Suprapubic skin (tissue), 4 donors: Measurements from ENCODE around the gene TRAIP. TPM values are rescaled to one million over a fixed set of nuclear protein-coding genes. Genes with fewer than 3 reads are reported as not detected.

ENCODE experiments used
- DNase-seq, 2 donors: peaks; one replicate each; pipeline ENCODE4 v3.0.0-alpha.2; 2019; ENCODE audit warnings: low spot score in 2 of 2
- H3K27ac ChIP-seq: fragments of 200-600 bp; sonication (generic); one replicate; pipeline ENCODE4 v1.5.1; 2019
- H3K27me3 ChIP-seq: fragments of 200-600 bp; sonication (generic); one replicate; pipeline ENCODE4 v1.5.1; 2019
- H3K36me3 ChIP-seq: fragments of 200-600 bp; sonication (generic); one replicate; pipeline ENCODE4 v1.5.1; 2019
- H3K4me1 ChIP-seq: fragments of 200-600 bp; sonication (generic); one replicate; pipeline ENCODE4 v1.5.1; 2019
- H3K4me3 ChIP-seq: fragments of 200-600 bp; sonication (generic); one replicate; pipeline ENCODE4 v1.5.1; 2019; ENCODE audit warnings: mild to moderate bottlenecking
- H3K9me3 ChIP-seq: fragments of 200-600 bp; sonication (generic); one replicate; pipeline ENCODE4 v1.5.1; 2019
- EP300 ChIP-seq: sonication (generic); formaldehyde crosslinking; IDR thresholded peaks from one replicate; pipeline ENCODE4 v1.6.1; 2017; ENCODE audit warnings: antibody characterized with exemption
- POLR2A ChIP-seq, 2 donors: fragments of 450-650 bp; IDR thresholded peaks; one replicate each; pipeline ENCODE4 v1.6.1; 2017; ENCODE audit warnings: antibody characterized with exemption in 2 of 2, mild to moderate bottlenecking in 2 of 2, moderate library complexity in 2 of 2
- POLR2AphosphoS5 ChIP-seq, 3 donors: sonication (generic); formaldehyde crosslinking; IDR thresholded peaks; one replicate each; pipeline ENCODE4 v1.6.1; 2017; ENCODE audit warnings: antibody characterized with exemption in 3 of 3
- WGBS: methylation state at CpG from one replicate; pipeline ENCODE4 v1.1.5; 2018; 5-methylcytosine and 5-hydroxymethylcytosine counted together
- total RNA-seq, 4 donors: library from RNA; depleted of rRNA; stranded (reverse); fragments of >200 nt; gene quantifications; one replicate each; pipeline ENCODE4 v1.1.0, GENCODE V29; 2016
- TF ChIP-seq, protein P1 (sequence below), 2 donors: fragments of 200-600 bp in 1 of 2; fragments of 450-650 bp in 1 of 2; sonication (generic) in 1 of 2; IDR thresholded peaks; one replicate each; pipeline ENCODE4 v1.5.1; 2016 to 2019; ENCODE audit warnings: antibody characterized with exemption in 2 of 2, mild to moderate bottlenecking in 1 of 2, moderate library complexity in 1 of 2

The TRAIP gene
- total RNA-seq, 4 donors from 2014 or later: 3.4 to 8.4 (median 4.7) TPM

DNA sequence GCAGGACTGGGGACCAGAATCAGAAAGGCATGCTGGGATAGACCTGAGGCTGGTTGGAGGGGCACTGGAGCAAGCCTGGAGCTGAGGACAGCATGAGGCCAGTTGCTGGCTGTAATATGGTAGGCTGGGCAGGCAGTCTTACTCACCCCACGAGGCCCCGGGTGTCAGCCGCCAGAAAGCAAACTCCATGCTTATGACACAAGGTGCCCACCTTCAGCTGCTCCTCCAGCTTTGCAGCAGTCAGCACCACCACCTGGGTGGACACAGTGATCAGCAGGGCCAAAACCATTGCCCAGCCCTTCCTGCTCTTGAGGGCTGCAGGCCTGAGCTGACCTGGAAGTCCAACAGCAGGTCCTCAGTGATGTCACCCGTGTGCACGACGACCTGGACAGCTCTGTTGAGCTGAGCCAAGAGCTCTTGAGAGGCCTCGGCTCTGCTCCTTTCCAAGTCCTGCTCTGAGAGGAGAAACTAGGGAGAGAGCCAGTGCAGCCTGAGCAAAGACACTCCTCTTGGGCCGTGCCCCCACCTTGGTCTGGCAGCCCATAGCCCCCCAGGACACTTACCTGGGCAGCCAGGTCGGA, 43.4 kb downstream of the TRAIP start:
- H3K9me3 ChIP-seq: no peaks in the 10 kb centered on the region
- H3K36me3 ChIP-seq: peaks cover 32% of the 10 kb centered on the region
- DNase-seq: no peak
- TF ChIP-seq, protein P1, sequence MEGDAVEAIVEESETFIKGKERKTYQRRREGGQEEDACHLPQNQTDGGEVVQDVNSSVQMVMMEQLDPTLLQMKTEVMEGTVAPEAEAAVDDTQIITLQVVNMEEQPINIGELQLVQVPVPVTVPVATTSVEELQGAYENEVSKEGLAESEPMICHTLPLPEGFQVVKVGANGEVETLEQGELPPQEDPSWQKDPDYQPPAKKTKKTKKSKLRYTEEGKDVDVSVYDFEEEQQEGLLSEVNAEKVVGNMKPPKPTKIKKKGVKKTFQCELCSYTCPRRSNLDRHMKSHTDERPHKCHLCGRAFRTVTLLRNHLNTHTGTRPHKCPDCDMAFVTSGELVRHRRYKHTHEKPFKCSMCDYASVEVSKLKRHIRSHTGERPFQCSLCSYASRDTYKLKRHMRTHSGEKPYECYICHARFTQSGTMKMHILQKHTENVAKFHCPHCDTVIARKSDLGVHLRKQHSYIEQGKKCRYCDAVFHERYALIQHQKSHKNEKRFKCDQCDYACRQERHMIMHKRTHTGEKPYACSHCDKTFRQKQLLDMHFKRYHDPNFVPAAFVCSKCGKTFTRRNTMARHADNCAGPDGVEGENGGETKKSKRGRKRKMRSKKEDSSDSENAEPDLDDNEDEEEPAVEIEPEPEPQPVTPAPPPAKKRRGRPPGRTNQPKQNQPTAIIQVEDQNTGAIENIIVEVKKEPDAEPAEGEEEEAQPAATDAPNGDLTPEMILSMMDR (IDR thresholded peaks at IDR 0.05): no peak
- TF ChIP-seq EP300 (no peak), POLR2A (IDR thresholded peaks at IDR 0.05) (no peak), POLR2AphosphoS5 (IDR thresholded peaks at IDR 0.05) (no peak)
- 27% methylated on average over 6 of the region's 9 CpGs for WGBS
- H3K27ac ChIP-seq: peak overlapping the region; percentile 35
- no peaks in the 10 kb centered on the region for H3K27me3 ChIP-seq
- peak overlapping the region; percentile 52 for H3K4me3 ChIP-seq
- peaks cover 24% of the 10 kb centered on the region for H3K4me1 ChIP-seq

DNA sequence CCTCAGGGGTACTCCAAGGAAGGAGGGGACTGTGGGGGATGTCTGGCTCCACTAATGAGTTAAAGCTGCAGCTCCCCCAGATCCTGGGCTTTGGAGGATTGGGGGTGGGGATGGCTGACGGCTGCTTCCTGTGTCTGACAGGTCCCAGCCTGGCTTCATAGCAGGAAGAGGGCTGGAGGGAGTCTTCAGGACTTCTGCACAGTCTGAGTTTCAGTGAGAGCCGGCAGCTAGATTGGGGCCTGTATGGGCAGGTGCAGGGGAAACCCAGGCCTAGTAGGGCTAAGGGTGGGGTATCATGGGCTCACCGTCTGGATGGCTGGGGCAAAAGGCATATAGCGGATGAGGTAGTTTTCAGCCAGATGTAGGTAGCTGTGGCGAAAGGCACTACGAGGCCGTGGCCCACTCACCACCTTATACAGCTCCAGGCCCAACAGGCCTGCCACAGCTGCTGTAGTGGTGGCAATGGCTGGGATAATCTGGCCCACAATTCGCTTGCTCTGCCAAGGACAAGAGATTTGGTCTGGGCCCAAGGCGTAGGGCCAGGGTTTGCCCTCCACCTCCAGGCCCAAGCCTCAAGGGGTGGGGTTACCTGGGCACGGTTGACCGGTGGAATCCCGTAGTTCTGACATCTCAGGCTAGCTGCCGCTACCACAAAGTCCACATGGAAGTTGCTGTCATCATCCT, 48.8 kb downstream of the TRAIP start:
- Histone ChIP-seq H3K4me1 (peaks cover 54% of the 10 kb centered on the region), H3K4me3 (no peak overlapping the region), H3K36me3 (peaks cover 32% of the 10 kb centered on the region), H3K27me3 (no peaks in the 10 kb centered on the region), H3K9me3 (no peaks in the 10 kb centered on the region), H3K27ac (no peak overlapping the region)
- TF ChIP-seq EP300: no peak
- TF ChIP-seq POLR2AphosphoS5 (IDR thresholded peaks at IDR 0.05): no peak
- TF ChIP-seq POLR2A (IDR thresholded peaks at IDR 0.05): no peak
- TF ChIP-seq, protein P1 (IDR thresholded peaks at IDR 0.05): no peak
- whole genome bisulfite sequencing: 67% methylated on average over 7 of the region's 13 CpGs
- DNase-seq: no peak

DNA sequence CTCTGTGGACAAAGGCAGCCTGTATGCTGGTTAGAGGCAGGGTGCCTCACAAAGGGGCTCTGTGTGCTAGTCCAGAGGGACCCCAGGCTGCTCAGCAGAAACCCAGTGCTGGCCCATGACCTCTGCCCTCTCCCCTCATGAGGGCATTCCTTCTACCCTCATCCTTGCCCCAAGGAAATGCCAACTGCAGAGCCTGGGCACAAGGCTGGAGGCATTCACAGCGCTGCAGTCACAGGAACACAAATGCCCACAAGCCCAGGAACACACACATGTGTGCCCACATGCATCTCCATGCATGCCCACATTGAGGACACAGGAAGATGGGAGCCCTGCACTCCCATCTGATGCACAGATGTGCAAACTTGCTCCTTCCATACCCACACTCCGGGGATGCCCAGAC, 49.5 kb downstream of the TRAIP start:
- Histone ChIP-seq H3K36me3 (peaks cover 30% of the 10 kb centered on the region), H3K27ac (peak overlapping the region; percentile 31), H3K4me1 (peaks cover 55% of the 10 kb centered on the region), H3K27me3 (no peaks in the 10 kb centered on the region), H3K9me3 (no peaks in the 10 kb centered on the region), H3K4me3 (no peak overlapping the region)
- no peak for TF ChIP-seq EP300
- TF ChIP-seq, protein P1 (IDR thresholded peaks at IDR 0.05): no peak
- no peak for TF ChIP-seq POLR2A (IDR thresholded peaks at IDR 0.05)
- TF ChIP-seq POLR2AphosphoS5 (IDR thresholded peaks at IDR 0.05): no peak
- 85% methylated on average over 2 of the region's 2 CpGs for WGBS
- DNase-seq: no peak

DNA sequence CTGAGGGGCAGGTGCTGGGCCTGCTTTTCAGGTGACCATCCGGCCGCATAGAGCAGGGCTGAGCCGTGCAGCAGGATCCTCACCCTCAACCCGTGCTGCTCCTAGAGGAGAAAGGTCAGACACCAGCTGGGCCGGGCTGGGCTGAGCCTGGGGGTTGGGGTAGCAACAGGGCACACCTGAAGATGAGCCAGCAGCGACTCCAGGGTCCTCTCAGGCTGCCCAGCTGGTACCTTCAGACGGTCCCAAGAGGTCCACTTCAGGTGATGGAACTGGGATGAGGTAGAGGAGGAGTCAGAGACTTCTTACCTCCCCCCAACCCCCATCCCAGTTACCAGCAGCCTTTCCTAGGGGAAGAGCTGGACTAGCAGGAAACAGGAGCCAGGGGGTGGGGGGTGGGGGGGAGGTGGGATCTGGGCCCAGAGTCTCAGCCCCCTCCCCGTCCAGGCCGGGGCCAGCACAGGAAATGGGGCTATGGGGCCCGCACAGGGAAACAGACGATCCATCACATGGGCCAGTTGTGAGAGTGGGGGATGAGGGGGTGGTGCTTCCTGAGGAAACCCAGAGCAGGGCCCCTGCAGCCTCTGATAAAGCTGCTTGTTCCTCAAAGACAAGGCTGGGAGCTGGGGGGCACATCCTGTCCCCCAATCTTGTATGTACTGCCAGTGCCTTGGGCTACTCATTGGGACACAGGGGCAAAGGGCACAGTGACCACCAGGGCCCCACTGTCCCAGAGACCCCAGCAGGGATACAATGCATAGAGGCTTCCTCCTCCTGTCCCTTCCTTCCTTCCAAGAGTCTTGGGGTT, 50.3 kb downstream of the TRAIP start:
- no peak for DNase-seq
- peaks cover 23% of the 10 kb centered on the region for H3K36me3 ChIP-seq
- peak overlapping the region; percentile 92 for H3K4me3 ChIP-seq
- no peaks in the 10 kb centered on the region for H3K9me3 ChIP-seq
- 35% methylated on average over 9 of the region's 11 CpGs for WGBS
- peaks cover 53% of the 10 kb centered on the region for H3K4me1 ChIP-seq
- TF ChIP-seq POLR2A (IDR thresholded peaks at IDR 0.05) (no peak), POLR2AphosphoS5 (IDR thresholded peaks at IDR 0.05) (no peak)
- TF ChIP-seq, protein P1 (IDR thresholded peaks at IDR 0.05): no peak
- H3K27ac ChIP-seq: peak overlapping the region; percentile 94
- no peaks in the 10 kb centered on the region for H3K27me3 ChIP-seq

DNA sequence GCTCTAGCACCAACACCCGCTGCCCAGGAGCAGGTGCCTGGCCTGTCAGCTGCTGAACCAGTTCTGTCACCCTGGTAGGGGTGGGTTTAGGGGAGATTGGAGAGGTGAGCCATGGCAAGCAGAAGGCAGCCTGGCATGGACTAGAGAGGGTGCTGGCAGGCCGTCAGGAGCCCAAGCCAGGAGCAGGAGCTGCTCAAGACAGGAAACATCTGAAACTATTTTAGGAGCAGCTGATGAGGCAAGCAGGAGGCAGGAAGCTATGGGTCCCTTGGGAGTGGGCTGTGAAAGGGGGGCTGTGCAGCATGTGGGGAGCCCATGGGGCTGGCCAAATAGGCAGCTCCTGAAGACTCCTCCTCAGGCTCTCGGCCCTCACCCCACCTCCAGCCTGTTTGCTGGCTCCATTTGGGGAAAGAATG, 51.0 kb downstream of the TRAIP start:
- peak overlapping the region; percentile 92 for H3K4me3 ChIP-seq
- peak; percentile 91 to 92 for DNase-seq
- H3K9me3 ChIP-seq: no peaks in the 10 kb centered on the region
- no peaks in the 10 kb centered on the region for H3K27me3 ChIP-seq
- peaks cover 16% of the 10 kb centered on the region for H3K36me3 ChIP-seq
- peak in 2 of 3 donors; percentile 60 to 73 for TF ChIP-seq POLR2AphosphoS5 (IDR thresholded peaks at IDR 0.05)
- TF ChIP-seq, protein P1 (IDR thresholded peaks at IDR 0.05): no peak
- peaks cover 53% of the 10 kb centered on the region for H3K4me1 ChIP-seq
- 14% methylated on average over 3 of the region's 3 CpGs for WGBS
- H3K27ac ChIP-seq: peak overlapping the region; percentile 94
